ENCODE results near the gene CBLB. TPM values are rescaled to one million over a fixed set of nuclear protein-coding genes. Genes with fewer than 3 reads are reported as not detected.

Gene CBLB
- total RNA-seq, 4 donors from 2014 or later, result 17.0 to 33.8 (median 23.0) TPM

GRCh38 chr3:105843994-105844393 lies 24.8 kb downstream of the CBLB start:
- DNase-seq (ENCODE audit: low spot score in 2 of 2), result no peak
- intact Hi-C loops (cut with DNase I; ENCODE audit: low total_unique reads), result no loop called here
- H3K4me3 ChIP-seq (ENCODE audit: low read depth, poor library complexity, severe bottlenecking), result no peak overlapping the region
- TF ChIP-seq POLR2A (IDR thresholded peaks at IDR 0.05) (no peak), CTCF (IDR thresholded peaks at IDR 0.05) (no peak)
- WGBS, 2 donors, result 78 to 84% methylated on average over 6 of the region's 6 CpGs

- no peak overlapping the region for H3K4me3 ChIP-seq (ENCODE audit: low read depth, poor library complexity, severe bottlenecking)
Measured at GRCh38 chr3:105842943-105843342, 25.9 kb downstream of the CBLB start.

GRCh38 chr3:105842449-105842848 lies 26.4 kb downstream of the CBLB start:
- TF ChIP-seq POLR2A (IDR thresholded peaks at IDR 0.05) (no peak), CTCF (IDR thresholded peaks at IDR 0.05) (no peak)
- WGBS, 2 donors, result 86 to 90% methylated on average over 3 of the region's 3 CpGs
- H3K4me3 ChIP-seq (ENCODE audit: low read depth, poor library complexity, severe bottlenecking), result no peak overlapping the region
- no peak for DNase-seq (ENCODE audit: low spot score in 2 of 2)
- intact Hi-C loops (cut with DNase I; ENCODE audit: low total_unique reads), result no loop called here

More at GRCh38 chr3:105842943-105843342, 25.9 kb downstream of the CBLB start:
- TF ChIP-seq POLR2A (IDR thresholded peaks at IDR 0.05), result no peak
- TF ChIP-seq CTCF (IDR thresholded peaks at IDR 0.05), result no peak
- intact Hi-C loops (cut with DNase I; ENCODE audit: low total_unique reads), result no loop called here
- WGBS, 2 donors, result 84 to 90% methylated on average over 2 of the region's 2 CpGs
- no peak for DNase-seq (ENCODE audit: low spot score in 2 of 2)

- no peak for DNase-seq (ENCODE audit: low spot score in 2 of 2)
- no peak overlapping the region for H3K4me3 ChIP-seq (ENCODE audit: low read depth, poor library complexity, severe bottlenecking)
- WGBS, 2 donors, result 92 to 97% methylated on average over 2 of the region's 2 CpGs
- TF ChIP-seq CTCF (IDR thresholded peaks at IDR 0.05) (no peak), POLR2A (IDR thresholded peaks at IDR 0.05) (no peak)
- intact Hi-C loops (cut with DNase I; ENCODE audit: low total_unique reads), result no loop called here
Measured at GRCh38 chr3:105837947-105838346, 30.9 kb downstream of the CBLB start.

GRCh38 chr3:105837143-105837740 lies 31.6 kb downstream of the CBLB start:
- no peak overlapping the region for H3K4me3 ChIP-seq (ENCODE audit: low read depth, poor library complexity, severe bottlenecking)
- no peak for DNase-seq (ENCODE audit: low spot score in 2 of 2)
- TF ChIP-seq POLR2A (IDR thresholded peaks at IDR 0.05) (no peak), CTCF (IDR thresholded peaks at IDR 0.05) (no peak)
- 68 to 72% methylated on average over 5 of the region's 5 CpGs for WGBS, 2 donors
- intact Hi-C loops (cut with DNase I; ENCODE audit: low total_unique reads), result no loop called here

- 78 to 81% methylated on average over 5 of the region's 5 CpGs for WGBS, 2 donors
- H3K4me3 ChIP-seq (ENCODE audit: low read depth, poor library complexity, severe bottlenecking), result no peak overlapping the region
- DNase-seq (ENCODE audit: low spot score in 2 of 2), result no peak
- TF ChIP-seq POLR2A (IDR thresholded peaks at IDR 0.05), result no peak
- no peak for TF ChIP-seq CTCF (IDR thresholded peaks at IDR 0.05)
- intact Hi-C loops (cut with DNase I; ENCODE audit: low total_unique reads), result no loop called here
Measured at GRCh38 chr3:105836533-105836932, 32.3 kb downstream of the CBLB start.
